Trophoblast cell (in vitro differentiated cells and primary cell): Measurements from ENCODE around the gene TUBB2B.

Experiments
- DNase-seq, 2 donors: peaks; one replicate each; pipeline ENCODE4 v3.0.0-alpha.2; 2016
- H2AFZ ChIP-seq: 2 replicates; pipeline ENCODE4 v1.6.1; 2013; ENCODE audit warnings: low read length, moderate library complexity, mild to moderate bottlenecking; ENCODE audit not compliant: insufficient read depth, poor library complexity
- H2AK5ac ChIP-seq: 2 replicates; pipeline ENCODE4 v1.6.1; 2013; ENCODE audit warnings: mild to moderate bottlenecking, low read length
- H2BK120ac ChIP-seq: 2 replicates; pipeline ENCODE4 v1.6.1; 2013; ENCODE audit warnings: low read length, mild to moderate bottlenecking, moderate library complexity; ENCODE audit not compliant: insufficient read depth, poor library complexity
- H2BK12ac ChIP-seq: 2 replicates; pipeline ENCODE4 v1.6.1; 2013; ENCODE audit warnings: mild to moderate bottlenecking, low read length, moderate library complexity
- H2BK5ac ChIP-seq: 2 replicates; pipeline ENCODE4 v1.6.1; 2013; ENCODE audit warnings: low read length, low read depth, moderate library complexity, mild to moderate bottlenecking; ENCODE audit not compliant: poor library complexity
- H3K14ac ChIP-seq: 2 replicates; pipeline ENCODE4 v1.6.1; 2013; ENCODE audit warnings: mild to moderate bottlenecking, low read length
- H3K18ac ChIP-seq: 2 replicates; pipeline ENCODE4 v1.6.1; 2013; ENCODE audit warnings: mild to moderate bottlenecking, low read length
- H3K23ac ChIP-seq: 2 replicates; pipeline ENCODE4 v1.6.1; 2013; ENCODE audit warnings: low read length
- H3K27ac ChIP-seq: 2 replicates; pipeline ENCODE4 v1.5.1; 2013; ENCODE audit warnings: low read depth, mild to moderate bottlenecking, inconsistent platforms, low read length, moderate library complexity
- H3K27me3 ChIP-seq: 2 replicates; pipeline ENCODE4 v1.6.1; 2013; ENCODE audit warnings: inconsistent platforms, mild to moderate bottlenecking, low read length, moderate library complexity; ENCODE audit not compliant: insufficient read depth
- H3K36me3 ChIP-seq, 2 experiments: 1 replicate in 1 of 2; 2 replicates in 1 of 2; pipeline ENCODE4 v1.6.1; 2013; ENCODE audit warnings: low read length in 2 of 2, mild to moderate bottlenecking in 2 of 2, moderate library complexity in 1 of 2; ENCODE audit not compliant: insufficient read depth in 2 of 2, control insufficient read depth in 1 of 2
- H3K4ac ChIP-seq: 2 replicates; pipeline ENCODE4 v1.6.1; 2013; ENCODE audit warnings: low read depth, mild to moderate bottlenecking, low read length, moderate library complexity
- H3K4me1 ChIP-seq, 2 experiments: 1 replicate in 1 of 2; 2 replicates in 1 of 2; pipeline ENCODE4 v1.6.1; 2013; ENCODE audit warnings: low read length in 2 of 2, mild to moderate bottlenecking in 2 of 2, moderate library complexity in 1 of 2; ENCODE audit not compliant: insufficient read depth in 2 of 2, control insufficient read depth in 1 of 2
- H3K4me2 ChIP-seq: 2 replicates; pipeline ENCODE4 v1.6.1; 2013; ENCODE audit warnings: inconsistent platforms, mild to moderate bottlenecking, low read length, moderate library complexity
- H3K4me3 ChIP-seq: 2 replicates; pipeline ENCODE4 v1.5.1; 2013; ENCODE audit warnings: mild to moderate bottlenecking, low read depth, low read length, inconsistent platforms
- H3K79me1 ChIP-seq: one replicate; pipeline ENCODE4 v1.6.1; 2013; ENCODE audit warnings: low read length
- H3K79me2 ChIP-seq: 2 replicates; pipeline ENCODE4 v1.6.1; 2013; ENCODE audit warnings: low read length, mild to moderate bottlenecking; ENCODE audit not compliant: control insufficient read depth, insufficient read depth, poor library complexity
- H3K9ac ChIP-seq: 2 replicates; pipeline ENCODE4 v1.6.1; 2013; ENCODE audit warnings: mild to moderate bottlenecking, low read length
- H3K9me3 ChIP-seq: 2 replicates; pipeline ENCODE4 v1.6.1; 2013; ENCODE audit warnings: low read depth, mild to moderate bottlenecking, control low read depth, inconsistent platforms, low read length; ENCODE audit not compliant: insufficient read depth
- H4K12ac ChIP-seq: 2 replicates; pipeline ENCODE4 v1.6.1; 2013; ENCODE audit warnings: low read depth, mild to moderate bottlenecking, low read length, moderate library complexity
- H4K8ac ChIP-seq: 2 replicates; pipeline ENCODE4 v1.6.1; 2013; ENCODE audit warnings: low read depth, mild to moderate bottlenecking, low read length, moderate library complexity
- H4K91ac ChIP-seq: one replicate; pipeline ENCODE4 v1.6.1; 2013; ENCODE audit warnings: low read depth, mild to moderate bottlenecking, low read length, moderate library complexity
- WGBS: extraction: QIAGEN DNeasy Blood & Tissue Kit; methylation state at CpG from one replicate; pipeline ENCODE4 v1.1.7; 2013; ENCODE audit warnings: missing lambda C conversion rate; ENCODE audit not compliant: insufficient read length, insufficient coverage; ENCODE audit errors: extremely low coverage; 5-methylcytosine and 5-hydroxymethylcytosine counted together

Gene TUBB2B

GRCh38 chr6:3251462-3252314 is 24.2 kb upstream of the TUBB2B start:
- Histone ChIP-seq H3K27ac (no peak overlapping the region), H2AK5ac (peak overlapping the region; percentile 49), H3K27me3 (no peaks in the 10 kb centered on the region), H4K12ac (no peak overlapping the region), H4K91ac (peak overlapping the region; percentile 45), H4K8ac (peak overlapping the region; percentile 56), H3K9ac (no peak overlapping the region), H2BK12ac (peak overlapping the region; percentile 54), H3K9me3 (peaks cover 2% of the 10 kb centered on the region), H3K79me2 (no peaks in the 10 kb centered on the region), H2BK120ac (no peak overlapping the region), H3K23ac (no peak overlapping the region), H3K4me3 (no peak overlapping the region), H3K14ac (peak overlapping the region; percentile 36), H3K4me2 (peak overlapping the region; percentile 20), H2BK5ac (no peak overlapping the region), H3K79me1 (peaks cover 10% of the 10 kb centered on the region), H3K36me3 (no peaks in the 10 kb centered on the region), H3K18ac (peak overlapping the region; percentile 22), H2AFZ (peak overlapping the region; percentile 30), H3K4ac (no peak overlapping the region), H3K4me1 (peaks cover 16 to 29% of the 10 kb centered on the region in 2 experiments)
- no CpG with 5 or more reads among the region's 20 CpGs for WGBS
- DNase-seq: peak; percentile 74 to 91

- Histone ChIP-seq H2BK12ac (no peak overlapping the region), H4K91ac (no peak overlapping the region), H4K12ac (no peak overlapping the region), H3K14ac (no peak overlapping the region), H4K8ac (no peak overlapping the region), H3K79me2 (no peaks in the 10 kb centered on the region), H3K23ac (no peak overlapping the region), H2BK120ac (no peak overlapping the region), H3K27me3 (no peaks in the 10 kb centered on the region), H2BK5ac (no peak overlapping the region), H3K4me1 (peaks cover 18 to 31% of the 10 kb centered on the region in 2 experiments), H3K4ac (no peak overlapping the region), H3K27ac (no peak overlapping the region), H3K4me3 (no peak overlapping the region), H3K9ac (no peak overlapping the region), H2AK5ac (no peak overlapping the region), H3K79me1 (peaks cover 10% of the 10 kb centered on the region), H3K9me3 (peaks cover 2% of the 10 kb centered on the region), H3K4me2 (no peak overlapping the region), H2AFZ (no peak overlapping the region), H3K36me3 (no peaks in the 10 kb centered on the region), H3K18ac (no peak overlapping the region)
- no peak for DNase-seq
- WGBS: no CpG with 5 or more reads among the region's 9 CpGs
Observed at GRCh38 chr6:3250231-3250675, 22.8 kb upstream of the TUBB2B start.

GRCh38 chr6:3249821-3250220 is 22.4 kb upstream of the TUBB2B start:
- WGBS: no CpG with 5 or more reads among the region's 3 CpGs
- H2BK120ac ChIP-seq: no peak overlapping the region
- peaks cover 10% of the 10 kb centered on the region for H3K79me1 ChIP-seq
- H2AFZ ChIP-seq: no peak overlapping the region
- no peaks in the 10 kb centered on the region for H3K27me3 ChIP-seq
- H3K27ac ChIP-seq: no peak overlapping the region
- H3K4me2 ChIP-seq: no peak overlapping the region
- H3K79me2 ChIP-seq: no peaks in the 10 kb centered on the region
- H3K9ac ChIP-seq: no peak overlapping the region
- no peak overlapping the region for H4K91ac ChIP-seq
- H3K4me3 ChIP-seq: no peak overlapping the region
- H2BK12ac ChIP-seq: peak overlapping the region; percentile 10
- H3K18ac ChIP-seq: no peak overlapping the region
- H3K9me3 ChIP-seq: peaks cover 2% of the 10 kb centered on the region
- no peak overlapping the region for H4K8ac ChIP-seq
- H3K23ac ChIP-seq: no peak overlapping the region
- H3K4ac ChIP-seq: no peak overlapping the region
- no peak for DNase-seq
- H3K14ac ChIP-seq: no peak overlapping the region
- H4K12ac ChIP-seq: no peak overlapping the region
- no peak overlapping the region for H2BK5ac ChIP-seq
- H2AK5ac ChIP-seq: no peak overlapping the region
- H3K4me1 ChIP-seq: peaks cover 18 to 31% of the 10 kb centered on the region in 2 experiments
- no peaks in the 10 kb centered on the region for H3K36me3 ChIP-seq

- Histone ChIP-seq H3K9ac (no peak overlapping the region), H2AFZ (no peak overlapping the region), H4K12ac (no peak overlapping the region), H3K27ac (peak overlapping the region; percentile 57), H3K18ac (peak overlapping the region; percentile 37), H2AK5ac (no peak overlapping the region), H4K91ac (peak overlapping the region; percentile 50), H3K27me3 (no peaks in the 10 kb centered on the region), H3K23ac (no peak overlapping the region), H3K9me3 (no peaks in the 10 kb centered on the region), H4K8ac (peak overlapping the region; percentile 20), H2BK12ac (peak overlapping the region; percentile 53), H3K4me2 (peak overlapping the region; percentile 17), H2BK120ac (peak overlapping the region; percentile 38), H3K79me1 (peaks cover 10% of the 10 kb centered on the region), H2BK5ac (peak overlapping the region; percentile 17), H3K4ac (no peak overlapping the region), H3K14ac (peak overlapping the region; percentile 23), H3K36me3 (no peaks in the 10 kb centered on the region), H3K4me1 (peaks cover 13 to 26% of the 10 kb centered on the region in 2 experiments), H3K79me2 (no peaks in the 10 kb centered on the region), H3K4me3 (no peak overlapping the region)
- peak; percentile 90 to 95 for DNase-seq
- no CpG with 5 or more reads among the region's 36 CpGs for WGBS
Observed at GRCh38 chr6:3247255-3248146, 20.0 kb upstream of the TUBB2B start.
